A673 (cell line): ENCODE data around the gene ZNHIT6.

Source experiments
- CTCF ChIP-seq: fragments of 300-800, 200-600 bp; sonication (generic); conservative IDR thresholded peaks from 2 replicates; pipeline ENCODE4 v1.5.1; 2017; ENCODE audit warnings: low read depth, mild to moderate bottlenecking, antibody characterized with exemption, low read length, moderate library complexity, mixed read lengths
- EZH2 ChIP-seq: fragments of 200-600 bp; sonication (generic); IDR thresholded peaks from 2 replicates; pipeline ENCODE4 v1.6.1; 2017; ENCODE audit warnings: borderline replicate concordance, low read depth, mild to moderate bottlenecking, mixed read lengths, antibody characterized with exemption, low read length; ENCODE audit not compliant: poor library complexity, severe bottlenecking

- TF ChIP-seq EZH2 (no peak), CTCF (peak; percentile 48)
These were observed at the start of gene ZNHIT6 for GRCh38 chr1:85707990-85708828.
